ENCODE data around the gene COL6A3. TPM values are rescaled to one million over a fixed set of nuclear protein-coding genes. Genes with fewer than 3 reads are reported as not detected.

The COL6A3 gene
- polyA plus RNA-seq, 1 of the 3 experiments (the other 2 are of a cell fraction) = 18.5 TPM

- H3K9ac ChIP-seq = no peak overlapping the region
- H3K36me3 ChIP-seq (replicated peaks in 1 of 2; ENCODE audit: control insufficient read depth in 1 of 2, insufficient read depth in 2 of 2, low read length in 1 of 2) = no peaks in the 10 kb centered on the region
- H3K4me2 ChIP-seq = no peak overlapping the region
- H3K4me3 ChIP-seq (ENCODE audit: low read depth in 2 of 2, low read length in 1 of 2) = no peak overlapping the region
- H2AFZ ChIP-seq (ENCODE audit: low read depth) = no peak overlapping the region
- no peaks in the 10 kb centered on the region for H3F3A ChIP-seq (replicated peaks; ENCODE audit: insufficient read depth)
- peaks cover 0 to 8% of the 10 kb centered on the region in 2 experiments; a peak in 1 of 4 replicates for H3K4me1 ChIP-seq (ENCODE audit: control insufficient read depth in 1 of 2, insufficient read depth in 2 of 2, low read depth in 1 of 2, low read length in 1 of 2)
- ChIA-PET POLR2A (no interaction called here), CTCF (interaction anchor here (1.2 kb wide), 1 partner anchor 13 kb away, joined by 3 read pairs; no protein-coding TSS in a partner anchor)
- H3K27ac ChIP-seq (ENCODE audit: low read depth in 2 of 2, low read length in 1 of 2) = no peak overlapping the region
- no peaks in the 10 kb centered on the region for H3K79me2 ChIP-seq (ENCODE audit: insufficient read depth)
- 90% methylated on average over 2 of the region's 4 CpGs for WGBS (ENCODE audit: low lambda C conversion rate)
- DNase-seq = no peak
- H3K27me3 ChIP-seq (ENCODE audit: insufficient read depth) = no peaks in the 10 kb centered on the region
- H4K20me1 ChIP-seq (ENCODE audit: insufficient read depth) = no peaks in the 10 kb centered on the region
- no peaks in the 10 kb centered on the region for H3K9me3 ChIP-seq
- H3K9me2 ChIP-seq = no peaks in the 10 kb centered on the region
- TF ChIP-seq FOXJ3 (CRISPR knock-in tag; IDR thresholded peaks at IDR 0.05) (no peak), SMC3 (IDR thresholded peaks at IDR 0.05; ENCODE audit: low read depth, low read length) (peak; percentile 30; the same call in 1 of the 2 replicates), CTCF (IDR thresholded peaks at IDR 0.05) (peak; percentile 33; the same call in 1 of the 2 replicates), RAD21 (IDR thresholded peaks at IDR 0.05; ENCODE audit: low read length) (peak; percentile 40)
Measured at GRCh38 chr2:237322564-237322963, 91.4 kb downstream of the COL6A3 start.

- Histone ChIP-seq H3K27me3 (ENCODE audit: insufficient read depth) (no peaks in the 10 kb centered on the region), H3K79me2 (ENCODE audit: insufficient read depth) (no peaks in the 10 kb centered on the region), H3K27ac (ENCODE audit: low read depth in 2 of 2, low read length in 1 of 2) (no peak overlapping the region), H4K20me1 (ENCODE audit: insufficient read depth) (no peaks in the 10 kb centered on the region), H3K36me3 (replicated peaks in 1 of 2; ENCODE audit: control insufficient read depth in 1 of 2, insufficient read depth in 2 of 2, low read length in 1 of 2) (no peaks in the 10 kb centered on the region), H3F3A (replicated peaks; ENCODE audit: insufficient read depth) (no peaks in the 10 kb centered on the region), H3K9me2 (no peaks in the 10 kb centered on the region), H2AFZ (ENCODE audit: low read depth) (no peak overlapping the region), H3K4me2 (no peak overlapping the region), H3K9ac (no peak overlapping the region), H3K4me3 (ENCODE audit: low read depth in 2 of 2, low read length in 1 of 2) (no peak overlapping the region), H3K9me3 (no peaks in the 10 kb centered on the region), H3K4me1 (ENCODE audit: control insufficient read depth in 1 of 2, insufficient read depth in 2 of 2, low read depth in 1 of 2, low read length in 1 of 2) (peaks cover 0 to 8% of the 10 kb centered on the region in 2 experiments; a peak in 1 of 4 replicates)
- POLR2A ChIA-PET = no interaction called here
- no peak for DNase-seq
- CTCF ChIA-PET = interaction anchor here (0.7 to 1.2 kb wide), 2 partner anchors 10 to 14 kb away, joined by 3 to 4 read pairs; no protein-coding TSS in a partner anchor
- 88% methylated on average over 7 of the region's 7 CpGs for WGBS (ENCODE audit: low lambda C conversion rate)
- TF ChIP-seq ZBTB33 (IDR thresholded peaks at IDR 0.05; ENCODE audit: borderline replicate concordance, low read depth) = no peak
Measured at GRCh38 chr2:237321746-237322145, 92.2 kb downstream of the COL6A3 start.

Measured in SK-N-SH (cell line).